IMR-90 (cell line): Measurements from ENCODE around the gene TMED4. TPM values are rescaled to one million over a fixed set of nuclear protein-coding genes. Genes with fewer than 3 reads are reported as not detected.

ENCODE experiments used
- ATAC-seq: fragments of 200-7000 bp; cut with Tn5 transposase; 2 replicates; pipeline ENCODE4 v1.9.1; 2020; ENCODE audit warnings: low read depth, mild to moderate bottlenecking, moderate library complexity
- BruUV-seq: library from RNA; stranded (reverse); fragments of 400-500 nt; replicated peaks from 2 replicates; lab custom pipeline; 2021; lab: Mats Ljungman, UMichigan
- CTCF ChIA-PET: fragments of 300-600 bp; formaldehyde crosslinking; extraction: SDS; loops from one replicate; lab custom pipeline; 2021; ENCODE audit warnings: antibody characterized with exemption; lab: Yijun Ruan, JAX
- POLR2A ChIA-PET: fragments of 300-600 bp; sonication (Branson Sonifier 250); formaldehyde crosslinking; loops from one replicate; lab custom pipeline; 2022; ENCODE audit warnings: antibody characterized with exemption; ENCODE audit not compliant: unreplicated experiment; lab: Charles Lee
- DNase-seq: peaks from one replicate; pipeline ENCODE4 v3.0.0; 2013
- H2AFZ ChIP-seq: replicated peaks from 2 replicates; pipeline ENCODE3; 2013; ENCODE audit warnings: low read length, mild to moderate bottlenecking; ENCODE audit not compliant: poor library complexity
- H2AK5ac ChIP-seq: 2 replicates; pipeline ENCODE4 v1.6.1; 2013; ENCODE audit warnings: low read depth, low read length, inconsistent platforms
- H2AK9ac ChIP-seq: replicated peaks from 2 replicates; pipeline ENCODE3; 2013; ENCODE audit warnings: mild to moderate bottlenecking, low read depth, low read length, moderate library complexity; ENCODE audit not compliant: poor library complexity
- H2BK120ac ChIP-seq: 2 replicates; pipeline ENCODE4 v1.6.1; 2013; ENCODE audit warnings: low read depth, low read length, inconsistent platforms
- H2BK15ac ChIP-seq: 3 replicates; pipeline ENCODE4 v1.6.1; 2013; ENCODE audit warnings: low read depth, low read length, inconsistent platforms
- H2BK20ac ChIP-seq: 2 replicates; pipeline ENCODE4 v1.6.1; 2013; ENCODE audit warnings: low read depth, mild to moderate bottlenecking, inconsistent platforms, low read length, moderate library complexity
- H2BK5ac ChIP-seq: 2 replicates; pipeline ENCODE4 v1.6.1; 2013; ENCODE audit warnings: mild to moderate bottlenecking, low read depth, low read length, inconsistent platforms; ENCODE audit not compliant: poor library complexity, severe bottlenecking
- H3K14ac ChIP-seq: replicated peaks from 2 replicates; pipeline ENCODE4 v1.6.1; 2013; ENCODE audit warnings: low read depth, low read length, inconsistent platforms
- H3K18ac ChIP-seq: 2 replicates; pipeline ENCODE4 v1.6.1; 2013; ENCODE audit warnings: low read depth, low read length, control low read depth
- H3K23ac ChIP-seq: 2 replicates; pipeline ENCODE4 v1.6.1; 2013; ENCODE audit warnings: low read depth, low read length, inconsistent platforms
- H3K27ac ChIP-seq: 2 replicates; pipeline ENCODE4 v1.5.1; 2013; ENCODE audit warnings: mild to moderate bottlenecking, control low read depth, low read length; ENCODE audit not compliant: insufficient read depth
- H3K27me3 ChIP-seq: 2 replicates; pipeline ENCODE4 v1.6.1; 2013; ENCODE audit warnings: low read length; ENCODE audit not compliant: control insufficient read depth, insufficient read depth
- H3K36me3 ChIP-seq: 2 replicates; pipeline ENCODE4 v1.6.1; 2013; ENCODE audit warnings: low read length, mixed read lengths; ENCODE audit not compliant: control insufficient read depth, insufficient read depth
- H3K4ac ChIP-seq: 2 replicates; pipeline ENCODE4 v1.6.1; 2013; ENCODE audit warnings: low read depth, low read length, inconsistent platforms
- H3K4me1 ChIP-seq: 2 replicates; pipeline ENCODE4 v1.6.1; 2013; ENCODE audit warnings: low read length, mixed read lengths; ENCODE audit not compliant: control insufficient read depth, insufficient read depth
- H3K4me2 ChIP-seq: 2 replicates; pipeline ENCODE4 v1.6.1; 2013; ENCODE audit warnings: low read depth, mild to moderate bottlenecking, control low read depth, low read length, moderate library complexity
- H3K4me3 ChIP-seq: 2 replicates; pipeline ENCODE4 v1.5.1; 2013; ENCODE audit warnings: low read depth, mild to moderate bottlenecking, control low read depth, low read length, moderate library complexity; ENCODE audit not compliant: insufficient read depth
- H3K56ac ChIP-seq: 2 replicates; pipeline ENCODE4 v1.6.1; 2013; ENCODE audit warnings: low read length, inconsistent platforms; ENCODE audit not compliant: insufficient read depth; ENCODE audit errors: extremely low read depth
- H3K79me1 ChIP-seq, 2 experiments: 2 replicates each; pipeline ENCODE4 v1.6.1; 2013; ENCODE audit warnings: low read length in 2 of 2, inconsistent platforms in 1 of 2, low read depth in 1 of 2
- H3K9ac ChIP-seq: 2 replicates; pipeline ENCODE4 v1.6.1; 2013; ENCODE audit warnings: low read depth, low read length, control low read depth
- H3K9me1 ChIP-seq: 2 replicates; pipeline ENCODE4 v1.6.1; 2013; ENCODE audit warnings: low read length, inconsistent platforms; ENCODE audit not compliant: insufficient read depth
- H3K9me3 ChIP-seq: 2 replicates; pipeline ENCODE4 v1.6.1; 2013; ENCODE audit warnings: low read length; ENCODE audit not compliant: control insufficient read depth, insufficient read depth
- H4K20me1 ChIP-seq: 2 replicates; pipeline ENCODE4 v1.6.1; 2013; ENCODE audit warnings: low read length, inconsistent platforms; ENCODE audit not compliant: insufficient read depth
- H4K5ac ChIP-seq: 2 replicates; pipeline ENCODE4 v1.6.1; 2013; ENCODE audit warnings: mild to moderate bottlenecking, low read depth, low read length, control low read depth
- H4K8ac ChIP-seq, 2 experiments: 2 replicates each; pipeline ENCODE4 v1.6.1; 2013; ENCODE audit warnings: low read depth in 2 of 2, low read length in 2 of 2, control low read depth in 1 of 2, inconsistent platforms in 1 of 2
- H4K91ac ChIP-seq: 2 replicates; pipeline ENCODE4 v1.6.1; 2013; ENCODE audit warnings: low read depth, low read length, inconsistent platforms; ENCODE audit not compliant: insufficient read depth
- NFE2L2 ChIP-seq: fragments of 150-350 bp; IDR thresholded peaks from 2 replicates; pipeline ENCODE4 v1.6.1; 2016; ENCODE audit warnings: low read depth, mild to moderate bottlenecking, low read length
- POLR2A ChIP-seq: IDR thresholded peaks from 2 replicates; pipeline ENCODE4 v1.6.1; 2012; ENCODE audit warnings: mild to moderate bottlenecking, low read depth, low read length
- WGBS, 2 experiments: methylation state at CpG; one replicate each; pipeline versions ENCODE4 v1.1.5 to v1.1.7; 2013; ENCODE audit warnings: missing lambda C conversion rate in 2 of 2; ENCODE audit not compliant: insufficient read length in 1 of 2; ENCODE audit errors: extremely low coverage in 2 of 2; 5-methylcytosine and 5-hydroxymethylcytosine counted together
- dilution Hi-C: fragments of 300-500 bp; cut with HindIII; formaldehyde crosslinking; loops from one replicate; pipeline ENCODE4 v1.14.3; 2018; ENCODE audit warnings: low sequenced_read_pairs; ENCODE audit not compliant: unreplicated experiment
- in situ Hi-C: fragments of 300-500 bp; cut with MboI; formaldehyde crosslinking; loops from 3 replicates; pipeline ENCODE4 v1.14.3; 2019; ENCODE audit warnings: low sequenced_read_pairs, inconsistent platforms, mixed read lengths
- intact Hi-C: fragments of 100-400 bp; cut with micrococcal nuclease; formaldehyde crosslinking; loops from 2 replicates; pipeline ENCODE4 v1.10.0; 2022
- polyA plus RNA-seq, 3 experiments: library from polyadenylated mRNA; depleted of rRNA; stranded (reverse); fragments of >200 nt; gene quantifications; 2 replicates each; pipeline ENCODE4 v1.2.3, GENCODE V29; 2012; ENCODE audit warnings: low replicate concordance in 1 of 3
- total RNA-seq: library from RNA; depleted of rRNA; stranded (reverse); fragments of >200 nt; gene quantifications from 2 replicates; pipeline ENCODE4 v1.2.3, GENCODE V29; 2012

Gene TMED4
- total and polyA plus RNA-seq, 2 of the 4 experiments (the other 2 are of a cell fraction) = 58.6 to 92.7 TPM

DNA sequence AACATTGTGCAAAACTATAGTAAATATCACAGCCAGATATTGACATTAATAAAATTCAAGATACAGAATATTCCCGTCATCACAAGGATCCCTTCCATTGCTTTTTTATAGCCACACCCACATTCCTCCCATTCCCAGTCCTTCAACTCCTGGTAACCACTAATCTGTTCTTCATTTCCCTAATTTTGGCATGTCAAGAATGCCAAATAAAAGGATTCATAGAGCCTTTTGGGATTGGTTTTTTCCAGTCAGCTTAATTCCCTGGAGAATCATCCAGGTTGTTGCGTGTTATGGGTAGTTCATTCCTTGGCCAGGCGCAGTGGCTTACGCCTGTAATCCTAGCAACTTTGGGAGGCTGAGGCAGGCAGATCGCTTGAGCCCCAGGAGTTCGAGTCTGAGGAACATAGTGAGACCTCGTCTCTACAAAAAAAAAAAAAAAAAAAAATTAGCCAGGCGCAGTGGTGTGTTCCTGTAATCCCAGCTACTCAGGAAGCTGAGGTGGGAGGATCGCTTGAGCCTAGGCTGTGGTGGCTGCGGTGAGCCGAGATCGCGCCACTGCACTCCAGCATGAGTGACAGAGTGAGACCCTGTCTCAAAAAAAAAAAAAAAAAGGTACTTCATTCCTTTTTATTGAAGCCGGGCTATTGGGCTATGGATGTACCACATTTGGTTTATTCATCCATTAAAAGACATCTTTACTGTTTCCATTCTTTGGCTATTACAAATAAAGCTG is 27.1 kb upstream of the TMED4 start:
- 0 out of 2 replicates have a peak, but pooled peaks cover 4% of the 10 kb centered on the region for H4K20me1 ChIP-seq
- BruUV-seq = no TSS peak

More for the DNA sequence above, 27.1 kb upstream of the TMED4 start:
- Histone ChIP-seq H2BK20ac (no peak overlapping the region), H3K18ac (no peak overlapping the region), H2AFZ (no peak overlapping the region), H3K23ac (peak overlapping the region; percentile 33; the same call in 1 of the 2 replicates), H3K9me1 (no peaks in the 10 kb centered on the region; the same call in 1 of the 2 replicates), H2AK5ac (peak overlapping the region; percentile 56; the same call in 1 of the 2 replicates), H3K9ac (no peak overlapping the region), H3K4me1 (no peaks in the 10 kb centered on the region), H4K91ac (no peak overlapping the region), H2BK15ac (no peak overlapping the region), H4K8ac (no peak overlapping the region), H2BK5ac (no peak overlapping the region), H3K36me3 (no peaks in the 10 kb centered on the region), H3K27me3 (no peaks in the 10 kb centered on the region), H3K9me3 (no peaks in the 10 kb centered on the region), H2BK120ac (no peak overlapping the region), H3K79me1 (peaks cover 10 to 35% of the 10 kb centered on the region in 2 experiments; a peak in 3 of 4 replicates), H3K4me2 (no peak overlapping the region), H3K27ac (no peak overlapping the region), H3K14ac (no peak overlapping the region), H3K56ac (no peak overlapping the region), H3K4me3 (no peak overlapping the region), H4K5ac (no peak overlapping the region), H2AK9ac (no peak overlapping the region), H3K4ac (no peak overlapping the region)
- ATAC-seq = no peak
- in situ Hi-C loops (no loop called here), dilution Hi-C loops (no loop called here), intact Hi-C loops (loop anchor here (5.0 kb wide), 1 partner anchor 238 kb away; the partner anchor contains the start of gene H2AZ2)
- ChIA-PET CTCF (no interaction called here), POLR2A (no interaction called here)
- no peak for TF ChIP-seq POLR2A
- no peak for TF ChIP-seq NFE2L2
- DNase-seq = no peak
- WGBS, 2 experiments = 100% methylated on average over 8 of the region's 14 CpGs; no CpG with 5 or more reads in 1 of the 2 experiments
